Erythroblast (primary cell): ENCODE data around the gene RNF26.

Source experiments
- GATA1 ChIP-seq: IDR thresholded peaks from 2 replicates; pipeline ENCODE4 v1.6.1; 2011; ENCODE audit warnings: low read depth, mild to moderate bottlenecking, control low read depth, low read length, moderate library complexity
- POLR2A ChIP-seq: IDR thresholded peaks from 2 replicates; pipeline ENCODE4 v1.6.1; 2011; ENCODE audit warnings: mild to moderate bottlenecking, low read length

- TF ChIP-seq POLR2A (no peak), GATA1 (no peak)
These were observed 39.7 kb downstream of the RNF26 start for GRCh38 chr11:119373921-119374631.
